Body of pancreas (tissue), 4 donors: ENCODE data around the gene FXN. TPM values are rescaled to one million over a fixed set of nuclear protein-coding genes. Genes with fewer than 3 reads are reported as not detected.
A peak's percentile ranks its signal among the peaks of the same experiment; 100 is the strongest.

Source experiments
- ATAC-seq: fragments of 150-250 bp; one replicate; pipeline ENCODE4 v1.9.1; 2016
- DNase-seq, 4 donors: peaks; one replicate each; pipeline ENCODE4 v3.0.0-alpha.2; 2019
- H3K27ac ChIP-seq, 4 donors: fragments of 200-600 bp; sonication (generic); 1 replicate in 3 of 4; 2 replicates in 1 of 4; pipeline versions ENCODE4 v1.5.1 to v1.6.1; 2016 to 2019; ENCODE audit warnings: mild to moderate bottlenecking in 1 of 4, mixed read lengths in 1 of 4, moderate library complexity in 1 of 4
- H3K27me3 ChIP-seq, 2 donors: fragments of 200-600 bp; sonication (generic); one replicate each; pipeline ENCODE4 v1.6.0; 2016; ENCODE audit warnings: mild to moderate bottlenecking in 1 of 2
- H3K36me3 ChIP-seq, 2 donors: fragments of 200-600 bp; sonication (generic); replicated peaks in 1 of 2; 2 replicates each; pipeline ENCODE4 v1.5.1; 2016; ENCODE audit warnings: low read depth in 2 of 2; ENCODE audit not compliant: insufficient read depth in 1 of 2
- H3K4me1 ChIP-seq: fragments of 200-600 bp; sonication (generic); one replicate; pipeline ENCODE4 v1.6.0; 2016
- H3K4me3 ChIP-seq, 2 donors: fragments of 200-600 bp; sonication (generic); 1 replicate in 1 of 2; 2 replicates in 1 of 2; pipeline ENCODE4 v1.5.1; 2016 to 2019
- H3K9me3 ChIP-seq, 3 donors: fragments of 200-600 bp; sonication (generic); 1 replicate in 2 of 3; 2 replicates in 1 of 3; pipeline ENCODE4 v1.5.1; 2016
- POLR2A ChIP-seq, 3 donors: fragments of 450-650 bp; IDR thresholded peaks; one replicate each; pipeline ENCODE4 v1.6.1; 2016; ENCODE audit warnings: antibody characterized with exemption in 3 of 3, mild to moderate bottlenecking in 2 of 3
- WGBS, 2 donors: methylation state at CpG; one replicate each; pipeline ENCODE4 v1.1.5; 2017; 5-methylcytosine and 5-hydroxymethylcytosine counted together
- intact Hi-C: fragments of 100-400 bp; cut with DNase I; formaldehyde crosslinking; loops from one replicate; pipeline ENCODE4 v1.15.1; 2023
- total RNA-seq, 2 donors: library from RNA; depleted of rRNA; stranded (reverse); fragments of >200 nt; gene quantifications; one replicate each; pipeline ENCODE4 v1.1.0, GENCODE V29; 2016
- TF ChIP-seq, protein P1 (sequence below), 7 experiments: fragments of 450-650 bp in 4 of 7; fragments of 200-600 bp in 3 of 7; sonication (generic) in 3 of 7; IDR thresholded peaks; one replicate each; pipeline ENCODE4 v1.5.1; 2016 to 2019; ENCODE audit warnings: antibody characterized with exemption in 7 of 7

Gene FXN
- total RNA-seq, 2 donors from 2014 or later, result 3.1 to 6.9 TPM

GRCh38 chr9:69083321-69083720 is 47.8 kb downstream of the FXN start:
- no peak for DNase-seq
- TF ChIP-seq POLR2A (IDR thresholded peaks at IDR 0.05), result no peak
- TF ChIP-seq, protein P1, sequence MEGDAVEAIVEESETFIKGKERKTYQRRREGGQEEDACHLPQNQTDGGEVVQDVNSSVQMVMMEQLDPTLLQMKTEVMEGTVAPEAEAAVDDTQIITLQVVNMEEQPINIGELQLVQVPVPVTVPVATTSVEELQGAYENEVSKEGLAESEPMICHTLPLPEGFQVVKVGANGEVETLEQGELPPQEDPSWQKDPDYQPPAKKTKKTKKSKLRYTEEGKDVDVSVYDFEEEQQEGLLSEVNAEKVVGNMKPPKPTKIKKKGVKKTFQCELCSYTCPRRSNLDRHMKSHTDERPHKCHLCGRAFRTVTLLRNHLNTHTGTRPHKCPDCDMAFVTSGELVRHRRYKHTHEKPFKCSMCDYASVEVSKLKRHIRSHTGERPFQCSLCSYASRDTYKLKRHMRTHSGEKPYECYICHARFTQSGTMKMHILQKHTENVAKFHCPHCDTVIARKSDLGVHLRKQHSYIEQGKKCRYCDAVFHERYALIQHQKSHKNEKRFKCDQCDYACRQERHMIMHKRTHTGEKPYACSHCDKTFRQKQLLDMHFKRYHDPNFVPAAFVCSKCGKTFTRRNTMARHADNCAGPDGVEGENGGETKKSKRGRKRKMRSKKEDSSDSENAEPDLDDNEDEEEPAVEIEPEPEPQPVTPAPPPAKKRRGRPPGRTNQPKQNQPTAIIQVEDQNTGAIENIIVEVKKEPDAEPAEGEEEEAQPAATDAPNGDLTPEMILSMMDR (IDR thresholded peaks at IDR 0.05), result no peak
- no peak overlapping the region for H3K4me3 ChIP-seq
- H3K9me3 ChIP-seq, result no peaks in the 10 kb centered on the region
- intact Hi-C loops, result no loop called here
- no peaks in the 10 kb centered on the region for H3K27me3 ChIP-seq
- 71 to 72% methylated on average over 3 of the region's 3 CpGs for WGBS, 2 donors
- no peak for ATAC-seq
- H3K4me1 ChIP-seq, result peaks cover 27% of the 10 kb centered on the region
- no peak overlapping the region for H3K27ac ChIP-seq
- H3K36me3 ChIP-seq, result no peaks in the 10 kb centered on the region

DNA sequence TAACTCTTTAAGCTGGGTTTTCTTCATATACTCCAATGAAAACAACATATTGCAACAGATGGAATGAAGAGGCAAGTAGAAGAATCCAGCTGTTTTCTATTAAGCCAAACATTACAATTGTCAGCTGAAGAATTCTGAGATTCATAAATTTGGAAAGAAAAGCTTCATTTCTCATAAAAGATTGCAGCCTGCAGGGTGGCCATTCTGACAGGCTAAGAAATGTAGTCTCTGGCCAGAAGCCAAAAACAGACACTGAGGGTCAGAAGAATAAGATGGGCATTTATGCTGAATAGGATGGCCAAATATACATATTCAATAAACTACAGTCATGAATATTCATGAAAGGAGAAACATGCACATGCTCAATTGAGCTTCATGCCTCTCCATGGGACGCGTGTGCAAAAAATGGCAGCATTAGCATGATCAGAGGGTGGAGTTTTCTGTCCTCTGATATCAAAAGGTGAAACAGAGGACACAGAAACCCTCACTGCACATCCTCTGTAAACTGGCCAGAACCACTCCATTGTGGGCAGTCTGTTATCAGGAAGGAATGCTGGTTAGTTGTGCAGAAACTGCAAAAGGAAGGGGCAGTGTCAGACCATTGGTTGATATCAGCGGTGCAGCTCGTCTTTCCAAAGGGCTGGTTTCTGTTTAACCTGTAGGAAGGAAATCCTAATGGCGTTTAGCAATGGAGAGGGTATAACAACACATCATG is 50.2 kb downstream of the FXN start:
- DNase-seq (peak in 1 of 4 donors; percentile 14), ATAC-seq (peak; percentile 67)
- intact Hi-C loops, result no loop called here
- no peaks in the 10 kb centered on the region for H3K27me3 ChIP-seq
- no peaks in the 10 kb centered on the region for H3K36me3 ChIP-seq
- no peaks in the 10 kb centered on the region for H3K9me3 ChIP-seq
- TF ChIP-seq, protein P1 (IDR thresholded peaks at IDR 0.05), result no peak
- TF ChIP-seq POLR2A (IDR thresholded peaks at IDR 0.05), result no peak
- peaks cover 19% of the 10 kb centered on the region for H3K4me1 ChIP-seq
- peak overlapping the region in 3 of 4 donors; percentile 28 to 53 (median 40) for H3K27ac ChIP-seq
- WGBS, 2 donors, result 49 to 52% methylated on average over 5 of the region's 5 CpGs
- H3K4me3 ChIP-seq, result no peak overlapping the region

GRCh38 chr9:69086312-69086711 is 50.8 kb downstream of the FXN start:
- Histone ChIP-seq H3K9me3 (no peaks in the 10 kb centered on the region), H3K4me3 (no peak overlapping the region), H3K36me3 (no peaks in the 10 kb centered on the region), H3K4me1 (peaks cover 19% of the 10 kb centered on the region), H3K27ac (peak overlapping the region in 3 of 4 donors; percentile 28 to 53 (median 40)), H3K27me3 (no peaks in the 10 kb centered on the region)
- TF ChIP-seq POLR2A (IDR thresholded peaks at IDR 0.05), result no peak
- TF ChIP-seq, protein P1 (IDR thresholded peaks at IDR 0.05), result no peak
- no peak for DNase-seq
- intact Hi-C loops, result no loop called here
- ATAC-seq, result peak; percentile 47
- WGBS, 2 donors, result 89 to 92% methylated on average over 2 of the region's 2 CpGs

DNA sequence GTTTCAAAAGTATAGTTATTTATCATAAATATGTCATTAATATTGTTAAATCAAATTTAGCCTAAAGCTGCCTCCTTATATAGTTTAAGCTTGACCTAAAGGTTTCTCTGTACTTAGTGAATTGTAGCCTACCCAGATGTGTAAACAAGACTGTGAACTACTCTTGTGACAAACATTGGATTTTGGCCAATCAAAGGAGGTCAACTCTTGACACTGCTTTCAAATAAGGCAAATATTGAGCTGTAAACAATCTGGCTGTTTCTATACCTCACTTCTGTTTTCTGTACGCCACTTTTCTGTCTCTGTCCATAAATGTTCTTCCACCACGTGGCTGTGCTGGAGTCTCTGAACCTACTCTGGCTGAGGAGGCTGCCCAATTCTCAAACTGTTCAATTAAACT is 51.2 kb downstream of the FXN start:
- TF ChIP-seq, protein P1 (IDR thresholded peaks at IDR 0.05), result no peak
- no peak for TF ChIP-seq POLR2A (IDR thresholded peaks at IDR 0.05)
- peaks cover 19% of the 10 kb centered on the region for H3K4me1 ChIP-seq
- H3K36me3 ChIP-seq, result no peaks in the 10 kb centered on the region
- DNase-seq, result no peak
- WGBS, 2 donors, result 20 to 33% methylated on average over 2 of the region's 2 CpGs
- intact Hi-C loops, result no loop called here
- no peaks in the 10 kb centered on the region for H3K27me3 ChIP-seq
- H3K4me3 ChIP-seq, result no peak overlapping the region
- H3K9me3 ChIP-seq, result no peaks in the 10 kb centered on the region
- peak; percentile 52 for ATAC-seq
- H3K27ac ChIP-seq, result peak overlapping the region in 3 of 4 donors; percentile 28 to 53 (median 40)

DNA sequence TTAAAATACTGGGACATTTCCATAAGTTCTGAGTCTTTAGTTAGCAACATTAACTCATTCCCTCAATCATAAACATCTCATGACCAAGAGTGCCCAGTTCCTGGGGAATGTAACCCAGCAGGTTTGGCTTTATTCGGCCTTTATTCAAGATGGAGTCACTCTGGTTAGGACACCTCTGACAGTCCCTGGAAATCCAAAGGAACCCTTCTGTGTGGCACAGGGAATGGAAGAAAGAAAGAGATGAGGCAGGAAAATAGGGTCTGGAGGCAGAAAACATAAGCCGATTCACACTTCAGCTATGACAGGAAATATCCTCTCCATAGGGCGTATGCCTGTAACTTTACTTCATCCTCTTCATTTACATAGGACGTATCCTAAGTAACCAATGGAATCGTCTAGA is 53.5 kb downstream of the FXN start:
- H3K27ac ChIP-seq, result no peak overlapping the region
- 80 to 85% methylated on average over 5 of the region's 5 CpGs for WGBS, 2 donors
- H3K9me3 ChIP-seq, result no peaks in the 10 kb centered on the region
- H3K4me3 ChIP-seq, result no peak overlapping the region
- no peaks in the 10 kb centered on the region for H3K27me3 ChIP-seq
- no peak for DNase-seq
- no peak for TF ChIP-seq POLR2A (IDR thresholded peaks at IDR 0.05)
- TF ChIP-seq, protein P1 (IDR thresholded peaks at IDR 0.05), result no peak
- intact Hi-C loops, result no loop called here
- peaks cover 36% of the 10 kb centered on the region for H3K4me1 ChIP-seq
- no peak for ATAC-seq
- H3K36me3 ChIP-seq, result no peaks in the 10 kb centered on the region
